ENCODE data around the gene KCNK2.

KCNK2 gene, protein sequence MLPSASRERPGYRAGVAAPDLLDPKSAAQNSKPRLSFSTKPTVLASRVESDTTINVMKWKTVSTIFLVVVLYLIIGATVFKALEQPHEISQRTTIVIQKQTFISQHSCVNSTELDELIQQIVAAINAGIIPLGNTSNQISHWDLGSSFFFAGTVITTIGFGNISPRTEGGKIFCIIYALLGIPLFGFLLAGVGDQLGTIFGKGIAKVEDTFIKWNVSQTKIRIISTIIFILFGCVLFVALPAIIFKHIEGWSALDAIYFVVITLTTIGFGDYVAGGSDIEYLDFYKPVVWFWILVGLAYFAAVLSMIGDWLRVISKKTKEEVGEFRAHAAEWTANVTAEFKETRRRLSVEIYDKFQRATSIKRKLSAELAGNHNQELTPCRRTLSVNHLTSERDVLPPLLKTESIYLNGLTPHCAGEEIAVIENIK

DNA sequence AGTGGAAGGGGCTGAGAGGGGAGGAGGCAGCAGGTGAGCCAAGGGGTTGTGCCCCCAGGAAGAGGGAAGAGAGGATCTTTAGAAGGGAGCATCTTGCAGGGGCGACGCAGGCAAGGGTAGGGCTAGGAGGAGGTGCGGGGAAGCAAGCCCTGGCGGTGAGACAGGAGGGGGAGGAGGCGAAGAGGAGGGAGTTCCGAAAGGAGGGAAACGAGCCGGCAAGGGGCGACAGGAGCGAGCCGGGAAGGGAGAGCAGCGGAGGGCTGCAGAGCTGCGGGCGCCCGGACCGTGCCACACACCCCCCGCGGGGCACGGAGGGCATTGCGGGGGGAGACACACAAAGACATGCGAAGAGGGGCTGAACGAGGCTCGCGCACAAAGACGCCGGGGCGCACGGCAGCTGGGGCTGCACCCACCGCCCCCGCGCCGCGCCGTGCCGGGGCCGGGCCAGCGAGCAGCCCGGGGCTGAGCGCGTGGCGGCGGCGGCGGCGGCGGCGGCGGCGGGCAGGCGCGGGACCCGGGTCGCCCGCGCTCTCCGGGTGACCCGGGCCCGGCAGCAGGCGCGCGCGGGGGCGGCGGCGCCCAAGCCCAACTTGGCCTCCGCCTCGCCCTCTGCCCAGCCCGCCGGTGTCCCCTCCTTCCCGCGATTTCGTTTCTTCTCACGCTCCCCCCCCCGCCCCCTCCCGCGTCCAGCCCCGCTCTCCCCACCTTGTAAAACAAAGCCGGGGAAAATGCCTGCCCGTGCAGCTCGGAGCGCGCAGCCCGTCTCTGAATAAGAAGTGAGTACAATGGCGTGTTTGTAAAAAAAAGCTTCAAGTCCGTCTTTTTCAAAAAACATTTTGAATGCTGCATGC lies at the start of gene KCNK2:
KCNK2 (plus strand) TSS at position 206 of the 851 bp plus-strand sequence. CDS start 649 bp downstream, outside the sequence.
- FAIRE-seq: no peak

DNA sequence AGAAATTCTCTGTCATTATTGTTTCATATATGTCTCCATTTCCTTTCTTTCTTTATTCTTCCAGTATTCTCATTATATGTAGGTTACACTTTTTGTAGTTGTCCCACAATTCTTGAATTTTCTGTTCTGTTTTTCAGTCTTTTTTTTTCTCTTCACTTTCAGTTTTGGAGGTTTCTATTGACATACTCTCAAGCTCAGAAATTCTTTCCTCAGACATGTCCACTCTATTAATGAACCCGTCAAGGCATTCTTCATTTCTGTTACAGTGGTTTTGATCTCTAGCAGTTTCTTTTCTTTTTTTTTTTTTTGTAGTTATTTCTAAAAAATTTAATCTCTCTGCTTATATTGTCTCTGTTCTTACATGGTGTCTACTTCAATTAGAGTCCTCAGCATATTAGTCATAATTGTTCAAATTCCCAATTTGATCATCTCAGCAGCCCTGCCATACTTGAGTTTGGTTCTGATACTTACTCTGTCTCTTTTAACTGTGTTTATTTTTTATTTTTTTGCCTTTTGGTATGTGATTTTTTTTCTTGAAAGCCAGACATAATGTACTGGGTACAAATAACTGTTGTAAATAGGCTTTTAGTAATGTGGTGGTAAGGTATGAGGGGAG lies 49.5 kb upstream of the KCNK2 start:
- FAIRE-seq: no peak

DNA sequence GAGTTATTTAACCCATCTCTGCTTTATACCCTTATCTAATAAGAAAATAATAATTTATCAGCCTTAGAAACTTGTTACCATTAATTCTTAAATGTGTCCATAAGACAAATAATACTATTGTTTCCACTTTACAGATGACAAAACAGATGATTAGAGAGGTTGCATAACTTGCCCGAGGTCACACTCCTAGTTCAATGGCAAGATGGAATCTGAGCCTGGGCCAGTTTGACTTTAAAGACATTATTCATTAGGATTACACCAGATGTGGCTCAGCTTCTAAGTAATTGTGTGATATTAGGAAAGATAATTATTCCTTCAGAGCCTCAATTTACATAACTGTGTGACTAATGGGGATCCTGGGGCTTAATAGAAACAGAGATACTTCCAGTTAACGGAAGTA lies 42.3 kb upstream of the KCNK2 start:
- FAIRE-seq: no peak

DNA sequence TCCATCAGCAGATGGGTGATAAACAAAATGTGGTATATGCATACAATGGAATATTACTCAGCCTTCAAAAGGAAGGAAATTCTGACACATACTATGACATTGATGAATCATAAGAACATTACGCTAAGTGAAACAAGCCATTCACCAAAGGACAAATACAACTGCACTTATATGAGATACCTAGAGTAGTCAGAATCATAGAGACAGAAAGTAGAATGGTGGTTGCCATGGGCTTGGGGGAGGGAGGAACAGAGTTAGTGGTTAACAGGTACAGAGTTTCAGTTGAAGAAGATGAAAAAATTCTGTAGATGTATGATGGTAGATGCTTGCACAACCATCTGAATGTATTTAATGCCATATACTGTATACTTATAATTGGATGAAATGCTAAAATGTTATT lies 39.1 kb upstream of the KCNK2 start:
- FAIRE-seq: no peak

DNA sequence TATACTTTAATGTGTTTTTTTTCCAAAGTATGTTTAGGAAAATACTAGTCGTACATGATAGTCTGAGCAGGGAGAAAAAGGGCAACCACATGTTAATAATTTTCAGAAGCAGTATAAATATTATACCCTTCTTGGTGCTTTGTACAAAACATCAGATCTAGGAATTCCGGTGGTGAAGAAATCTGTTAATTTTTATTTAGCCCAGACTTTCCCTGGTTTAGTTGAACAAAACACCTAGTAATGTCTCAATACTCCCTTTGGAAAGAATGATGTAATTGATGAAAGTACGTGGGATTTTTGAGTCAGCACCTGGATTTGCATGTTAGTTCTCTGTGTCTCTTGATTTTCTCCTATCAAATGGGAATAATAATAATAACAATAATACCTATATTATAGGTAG lies 38.4 kb upstream of the KCNK2 start:
- FAIRE-seq: no peak

DNA sequence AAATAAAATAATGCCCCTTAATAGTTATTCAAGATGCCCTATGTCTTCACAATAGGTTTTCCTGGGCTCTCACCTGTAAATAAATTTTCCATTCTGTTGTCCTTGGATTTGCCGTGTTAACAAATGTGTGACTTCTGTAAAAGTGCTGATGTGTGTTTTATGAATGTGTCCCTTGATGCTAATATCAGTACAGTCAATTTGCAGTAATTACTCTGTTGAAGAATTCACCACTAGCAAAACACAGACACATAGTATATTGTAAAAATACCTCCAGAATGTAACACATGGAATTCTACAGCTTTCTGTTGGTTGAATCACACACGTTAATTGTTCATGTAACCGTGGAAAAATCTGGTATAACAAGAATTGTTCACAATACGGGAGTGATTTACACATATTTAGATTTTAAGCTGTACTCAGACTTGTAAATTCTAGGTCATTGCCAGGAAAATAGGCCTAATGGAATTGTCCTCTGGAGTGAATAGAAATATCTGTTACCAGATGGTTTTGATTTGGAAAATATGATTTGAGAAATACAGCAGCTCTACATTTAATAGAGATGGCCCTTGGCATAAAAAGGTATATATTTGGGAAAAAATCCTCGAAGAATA lies 36.7 kb upstream of the KCNK2 start:
- no peak for FAIRE-seq

DNA sequence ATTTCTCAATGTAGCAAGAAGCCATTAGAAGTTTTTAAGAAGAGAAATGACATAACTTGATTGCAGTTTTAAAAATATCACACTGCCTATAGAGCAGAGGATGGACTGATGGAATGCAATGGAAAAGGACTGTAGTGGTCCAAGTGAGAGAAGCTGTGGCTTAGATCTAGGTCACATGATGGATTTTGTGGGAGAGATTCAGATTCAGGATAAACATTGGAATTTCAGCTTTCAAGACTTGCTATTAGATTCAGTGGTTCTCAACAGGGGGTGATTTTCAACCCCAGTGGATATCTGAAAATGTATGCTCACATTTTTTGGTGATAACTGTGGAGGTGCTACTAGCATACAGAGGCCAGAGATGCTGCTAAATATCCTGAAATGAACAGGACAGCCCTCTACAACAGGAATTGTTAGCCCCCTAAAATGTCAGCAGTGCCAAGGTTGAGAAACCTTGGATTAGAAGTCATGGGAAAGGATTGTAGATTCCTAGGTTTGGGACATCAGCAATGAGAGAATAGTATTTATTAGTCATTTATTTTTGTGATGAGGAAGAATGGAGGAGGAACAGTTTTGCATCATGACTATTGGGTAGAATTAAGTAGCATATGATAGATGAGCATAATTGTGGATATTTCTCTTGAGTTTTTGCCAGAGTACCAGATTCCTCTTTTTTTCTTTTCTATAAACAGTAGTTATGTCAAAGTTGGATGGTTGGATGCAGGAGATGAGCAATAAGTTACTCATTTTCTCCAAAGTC lies 30.1 kb upstream of the KCNK2 start:
- no peak for FAIRE-seq

DNA sequence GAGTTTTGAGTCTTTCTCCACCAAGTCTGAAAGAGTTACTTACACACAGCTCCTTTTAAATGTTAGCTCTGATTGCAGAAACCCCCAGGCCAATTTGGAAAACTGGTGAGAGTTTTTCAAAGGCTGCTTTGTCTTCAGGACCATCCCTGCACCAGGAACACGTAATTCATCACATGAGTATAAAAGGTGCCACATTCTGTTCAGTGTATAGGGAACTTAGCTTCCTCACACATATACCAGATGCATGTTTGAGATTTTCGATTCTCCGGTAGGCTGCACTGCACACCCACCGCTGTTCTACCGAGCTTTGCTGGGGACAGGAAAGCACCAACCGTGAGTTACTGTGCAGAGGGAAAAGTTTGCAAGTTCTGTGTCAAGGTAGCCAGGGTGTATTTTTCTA lies 28.3 kb upstream of the KCNK2 start:
- no peak for FAIRE-seq

DNA sequence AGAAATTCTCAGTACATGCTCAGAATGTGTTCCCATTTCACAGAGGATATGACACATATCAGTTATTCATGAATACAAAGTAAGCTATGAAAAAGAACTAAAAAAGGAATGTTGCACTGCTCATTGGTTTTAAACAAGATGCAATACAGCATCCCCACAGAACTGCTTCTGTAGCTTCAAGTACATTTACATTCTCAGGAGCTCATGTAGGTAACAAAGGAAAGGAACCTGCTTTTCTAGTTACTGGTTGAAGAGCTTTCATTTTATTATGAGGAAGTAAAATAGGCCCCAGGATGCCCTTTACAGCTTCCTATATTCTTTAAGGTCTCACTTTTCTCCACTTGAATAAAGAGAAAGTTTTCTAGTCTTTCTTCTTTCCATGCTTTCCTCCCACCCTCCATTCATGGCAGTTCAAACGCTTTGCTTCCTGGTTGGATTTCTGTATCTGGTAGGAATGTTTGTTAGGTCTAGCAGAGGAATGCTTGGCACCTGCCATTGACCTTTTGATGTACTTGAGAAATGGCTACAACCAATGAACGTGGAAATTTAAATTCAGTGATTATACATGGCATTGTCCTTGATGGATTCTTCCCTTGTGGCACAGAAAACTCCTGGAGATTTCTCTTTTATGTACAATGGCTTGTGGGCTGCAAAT lies 27.1 kb upstream of the KCNK2 start:
- FAIRE-seq: no peak

DNA sequence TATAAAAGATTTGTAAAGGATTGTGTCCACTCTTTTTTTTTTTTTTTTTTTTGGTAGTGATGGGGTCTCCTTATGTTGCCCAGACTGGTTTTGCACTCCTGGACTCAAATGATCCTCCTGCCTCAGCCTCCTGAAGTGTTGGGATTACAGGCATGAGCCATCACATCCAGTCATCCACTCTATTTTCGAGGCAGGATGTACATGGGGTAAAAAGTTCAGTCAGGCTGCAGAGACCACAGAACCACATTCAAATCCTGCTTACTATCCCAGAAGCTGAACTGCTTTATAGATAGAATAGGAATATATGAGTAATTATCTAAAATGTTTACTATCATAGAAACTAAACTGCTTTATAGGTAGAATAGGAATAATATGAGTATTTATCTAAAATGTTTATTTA lies 26.0 kb upstream of the KCNK2 start:
- FAIRE-seq: no peak

DNA sequence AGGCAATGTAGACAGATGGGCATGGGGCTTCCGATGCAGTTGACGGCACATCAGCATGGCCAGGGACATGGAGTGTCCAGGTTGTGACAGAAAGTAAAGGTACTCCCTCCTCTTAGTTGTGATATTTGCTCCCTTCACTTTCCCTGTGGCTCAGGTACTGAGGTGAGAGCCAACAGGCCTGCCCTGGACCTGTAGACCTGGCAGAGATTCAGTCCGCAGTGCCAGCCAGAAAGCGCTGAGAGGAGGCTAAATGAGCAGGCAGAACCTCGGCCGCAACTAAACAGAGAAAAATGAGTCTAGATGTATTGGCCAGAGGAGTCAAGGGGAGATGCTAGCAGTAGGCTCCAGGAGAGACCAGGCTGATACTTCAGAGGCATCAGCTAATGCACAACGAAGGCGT lies 22.6 kb upstream of the KCNK2 start:
- no peak for FAIRE-seq

DNA sequence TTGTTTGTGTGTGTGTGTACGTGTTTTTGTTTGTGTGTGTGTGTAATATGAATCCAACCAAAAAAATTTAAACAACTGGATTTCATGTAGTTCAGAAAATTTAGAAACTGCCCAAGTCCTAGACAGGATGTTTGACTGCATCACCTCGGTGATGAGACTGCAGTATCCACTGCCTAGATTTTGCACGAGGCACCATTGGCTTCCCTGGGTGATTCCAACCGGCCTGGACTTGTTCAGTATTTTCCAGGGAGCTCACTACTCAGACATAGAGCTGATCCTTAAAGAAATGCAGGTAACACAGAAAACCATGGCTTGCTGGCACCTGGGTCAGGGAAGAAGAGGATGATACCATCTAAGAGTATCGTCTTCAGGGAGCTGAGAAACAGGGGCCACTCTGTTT lies 18.2 kb upstream of the KCNK2 start:
- no peak for FAIRE-seq

DNA sequence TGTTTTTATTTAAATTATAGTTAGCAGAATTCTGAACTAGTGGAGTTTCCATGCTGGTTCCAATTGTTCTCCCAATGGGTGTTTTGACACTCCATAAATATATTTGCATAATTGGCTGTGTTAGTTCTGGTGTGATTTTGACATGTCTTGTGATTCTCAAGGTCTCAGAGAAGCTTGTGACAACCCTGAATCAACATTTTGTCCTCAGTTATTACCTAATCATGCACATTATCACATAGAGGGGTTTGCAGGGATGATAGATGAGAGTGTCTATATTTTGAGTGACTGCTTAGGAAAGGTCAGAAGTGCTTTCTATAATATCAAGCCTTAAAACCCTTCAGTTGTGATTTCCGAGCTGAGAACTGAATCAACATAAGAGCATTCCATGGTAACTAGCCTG lies 11.5 kb upstream of the KCNK2 start:
- FAIRE-seq: no peak

DNA sequence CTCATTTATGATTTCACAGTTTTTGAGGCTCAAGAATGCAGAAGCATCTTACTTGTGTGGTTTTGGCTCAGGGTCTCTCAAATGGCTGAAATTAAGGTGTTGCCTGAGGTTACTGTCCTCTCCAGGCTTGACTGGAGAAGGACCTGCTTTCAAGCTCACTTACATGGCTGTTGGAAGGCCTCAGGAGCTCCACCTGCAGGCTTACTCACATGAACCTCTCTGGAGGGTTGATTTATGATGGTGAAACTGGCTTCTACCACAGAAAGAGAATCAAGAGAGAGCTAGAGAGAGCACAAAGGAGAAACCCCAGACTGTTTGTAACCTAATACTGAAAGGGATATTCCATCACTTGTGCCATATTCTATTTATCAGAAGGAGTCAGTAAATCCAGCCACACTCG lies 6.2 kb upstream of the KCNK2 start:
- FAIRE-seq: no peak

DNA sequence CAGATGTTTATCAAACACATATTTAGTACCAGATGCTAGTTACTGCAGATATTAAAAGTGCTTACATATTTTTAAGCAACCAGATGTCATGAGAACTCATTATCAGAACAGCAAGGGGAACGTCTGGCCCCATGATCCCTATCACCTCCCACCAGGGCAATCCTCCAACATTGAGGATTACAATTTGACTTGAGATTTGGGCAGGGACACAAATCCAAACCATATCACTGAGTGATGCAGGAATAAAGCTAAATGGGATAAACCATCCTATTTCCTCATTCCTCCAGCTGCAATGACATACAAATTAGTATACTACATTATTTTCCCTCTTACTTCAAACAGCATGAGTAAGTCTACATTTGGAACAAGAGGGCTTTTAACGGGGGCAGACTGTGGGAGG lies 3.1 kb upstream of the KCNK2 start:
- FAIRE-seq: no peak

DNA sequence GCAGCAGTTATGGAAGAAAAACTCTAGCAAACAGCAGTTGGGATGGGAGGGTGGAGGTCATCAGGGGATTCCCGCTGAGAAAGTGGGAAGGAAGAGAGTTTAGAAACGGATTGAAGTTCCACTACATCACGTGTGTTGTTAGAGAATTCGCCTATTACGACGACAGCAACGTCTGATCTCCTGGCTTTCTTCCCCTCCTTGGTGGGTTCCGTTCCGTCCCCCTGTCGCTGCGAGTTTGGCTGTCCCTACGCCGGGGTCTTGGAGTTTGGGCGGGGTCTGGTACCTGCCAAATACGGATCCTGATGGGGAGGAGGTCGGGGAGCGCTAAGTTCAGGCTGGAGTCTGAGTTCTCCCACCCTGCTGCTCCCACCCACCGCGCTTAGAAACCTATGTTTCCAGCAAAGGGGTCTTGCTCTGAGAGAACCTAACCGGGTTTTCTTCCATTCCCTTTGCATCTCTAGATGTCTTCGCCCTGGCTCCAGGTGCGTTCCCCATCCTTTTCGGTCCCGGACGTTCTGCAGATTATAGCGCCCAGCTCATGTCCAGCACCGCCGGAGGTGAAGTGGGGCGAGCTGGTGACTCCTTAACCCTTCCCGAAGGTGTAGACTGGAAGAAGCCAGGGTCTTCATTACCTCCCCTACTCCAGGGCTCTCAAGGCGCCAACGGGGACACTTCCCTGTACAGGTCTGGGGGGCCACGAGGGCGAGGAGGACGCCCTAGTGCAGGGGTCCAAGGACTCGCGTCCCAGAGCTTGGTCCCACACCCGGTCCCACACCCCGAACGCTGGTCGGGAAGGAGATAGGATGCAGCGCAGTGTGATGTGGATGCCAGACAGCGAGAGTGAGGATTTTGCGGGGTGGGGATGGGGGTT lies 641 bp upstream of the KCNK2 start:
- FAIRE-seq: no peak

DNA sequence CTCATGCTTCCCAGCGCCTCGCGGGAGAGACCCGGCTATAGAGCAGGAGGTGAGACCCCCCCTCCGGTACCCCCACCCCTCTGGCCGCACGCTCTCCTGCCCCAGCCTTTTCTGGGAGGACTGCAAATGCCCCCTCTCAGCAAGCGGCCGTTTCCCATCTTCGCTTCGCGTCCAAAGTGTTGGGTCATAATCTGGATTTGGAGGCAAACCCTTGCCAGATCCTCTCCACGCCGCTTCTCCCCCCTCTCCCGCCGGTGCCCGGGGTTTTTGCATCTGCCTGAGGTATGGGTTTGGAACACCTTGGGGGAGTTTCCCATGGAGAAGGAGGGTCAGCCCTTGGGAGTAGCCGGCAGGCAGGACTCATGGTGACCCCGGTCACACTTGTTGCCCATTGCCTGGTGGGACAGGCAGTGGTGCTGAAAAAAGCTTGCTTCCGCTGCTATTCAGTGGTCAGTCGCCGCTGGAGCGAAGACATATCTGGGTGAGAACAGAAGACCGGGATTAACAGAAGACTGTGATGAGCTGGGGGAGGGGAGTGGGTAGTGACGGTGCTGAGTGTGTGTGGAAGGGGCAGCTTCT lies 935 bp downstream of the KCNK2 start:
- FAIRE-seq: no peak

DNA sequence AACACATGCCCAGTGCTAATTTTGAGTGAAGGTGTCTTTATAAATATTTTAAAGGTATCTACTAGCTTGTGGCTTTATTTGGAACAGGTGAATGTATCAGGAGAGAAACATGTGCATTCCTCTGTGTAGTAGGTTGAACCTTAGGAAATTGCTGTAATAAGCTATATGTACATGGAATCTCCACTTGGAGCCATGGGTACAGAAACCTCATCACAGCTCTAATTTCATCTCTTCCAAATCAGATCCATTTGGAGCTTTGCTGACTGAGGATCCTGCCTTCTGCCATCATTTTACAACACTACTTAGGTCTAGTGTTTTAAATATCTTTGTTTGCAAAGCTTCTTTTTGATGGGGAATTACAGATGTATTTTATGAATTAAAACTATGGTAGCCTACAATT lies 2.1 kb downstream of the KCNK2 start:
- no peak for FAIRE-seq

DNA sequence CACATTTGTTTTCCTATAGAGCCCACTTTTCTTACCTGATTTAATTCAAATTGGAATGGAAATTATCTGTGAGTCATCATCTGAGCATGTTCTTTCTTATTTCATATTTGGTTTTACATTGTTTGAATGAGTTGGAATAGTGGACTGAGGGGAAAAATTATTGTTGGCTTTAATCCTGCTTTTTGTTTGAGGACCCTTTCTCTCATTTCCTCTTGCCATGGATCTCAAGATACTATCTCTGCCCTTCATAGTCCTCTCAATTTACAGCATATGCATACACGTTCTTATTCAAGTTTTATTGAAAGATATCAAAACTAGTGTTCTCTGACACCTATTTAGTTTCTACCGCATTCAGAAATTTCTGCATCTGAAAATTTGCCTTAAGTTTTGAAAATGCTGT lies 5.1 kb downstream of the KCNK2 start:
- FAIRE-seq: no peak

DNA sequence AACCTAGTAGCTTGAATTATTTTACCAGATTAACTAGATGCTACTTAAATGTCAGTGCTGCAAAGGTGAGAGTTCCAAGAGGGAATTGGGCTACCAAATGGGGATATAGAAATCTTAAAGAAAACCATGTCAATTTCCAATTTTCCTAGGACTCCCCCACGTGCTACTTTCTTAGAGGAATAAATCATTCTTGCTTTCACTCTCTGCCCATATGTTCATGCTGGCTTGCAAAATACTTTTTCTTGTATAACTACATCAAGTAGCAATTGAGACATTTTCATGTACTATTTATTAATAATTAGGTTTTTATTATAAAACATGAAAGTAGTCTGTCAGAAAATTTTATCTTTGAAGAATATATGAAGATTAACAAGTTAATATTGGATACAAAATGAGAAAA lies 11.8 kb downstream of the KCNK2 start:
- no peak for FAIRE-seq

DNA sequence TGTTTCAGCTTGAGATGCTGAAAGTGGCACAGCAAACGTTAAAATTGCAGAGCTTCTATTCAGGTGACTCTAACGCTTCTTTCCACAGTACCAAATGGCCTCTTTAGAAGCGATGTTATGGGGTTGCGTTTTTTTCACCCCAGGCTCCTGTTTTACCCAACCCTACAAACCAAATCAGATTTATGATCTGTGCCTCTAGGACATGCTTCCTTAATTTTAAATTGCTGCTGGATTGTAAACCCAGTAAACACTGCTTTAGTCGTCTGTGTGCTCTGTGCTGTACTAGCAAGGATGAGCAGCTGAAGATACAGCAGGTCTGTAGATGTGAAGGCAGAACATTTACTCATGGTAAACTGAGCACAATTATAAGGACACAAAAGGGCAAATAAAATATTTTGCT lies 13.0 kb downstream of the KCNK2 start:
- no peak for FAIRE-seq

Measured in G401.6 (cell line).